A673 (cell line): ENCODE data around the gene TBC1D19. TPM values are rescaled to one million over a fixed set of nuclear protein-coding genes. Genes with fewer than 3 reads are reported as not detected.
A peak's percentile ranks its signal among the peaks of the same experiment; 100 is the strongest.
"Not testable (repeated sequence)": the region's sequence is repeated elsewhere in the genome, so short reads cannot be mapped to it uniquely, and the experiment has no call there.

ENCODE experiments used
- Bru-seq: library from RNA; stranded (reverse); fragments of 400-500 nt; gene quantifications from one replicate; lab custom pipeline; 2021; lab: Mats Ljungman, UMichigan
- BruChase-seq, 2 experiments: library from RNA; stranded (reverse); fragments of 400-500 nt; gene quantifications; one replicate each; lab custom pipeline; 2021; lab: Mats Ljungman, UMichigan
- BruUV-seq: library from RNA; stranded (reverse); fragments of 400-500 nt; replicated peaks from 2 replicates; lab custom pipeline; 2021; lab: Mats Ljungman, UMichigan
- CTCF ChIA-PET: fragments of 300-600 bp; sonication (Branson Sonifier 250); formaldehyde crosslinking; loops from one replicate; lab custom pipeline; 2022; ENCODE audit warnings: antibody characterized with exemption; lab: Charles Lee
- POLR2A ChIA-PET: fragments of 300-600 bp; sonication (Branson Sonifier 250); formaldehyde crosslinking; loops from one replicate; lab custom pipeline; 2022; ENCODE audit warnings: antibody characterized with exemption; ENCODE audit not compliant: low non-redundant PET; lab: Charles Lee
- DNase-seq: peaks from one replicate; pipeline ENCODE4 v3.0.0-alpha.2; 2015; ENCODE audit warnings: low spot score
- H3K27ac ChIP-seq: fragments of 200-600 bp; sonication (generic); 2 replicates; pipeline ENCODE4 v1.5.1; 2016; ENCODE audit warnings: mixed run types, low read depth, mild to moderate bottlenecking, mixed read lengths, antibody characterized with exemption, low read length; ENCODE audit not compliant: poor library complexity, severe bottlenecking
- H3K27me3 ChIP-seq: fragments of 200-600 bp; sonication (generic); replicated peaks from 2 replicates; pipeline ENCODE4 v1.6.1; 2017; ENCODE audit warnings: mixed run types, low read depth, mild to moderate bottlenecking, mixed read lengths, antibody characterized with exemption, low read length; ENCODE audit not compliant: insufficient read depth, poor library complexity
- H3K36me3 ChIP-seq: fragments of 200-600 bp; sonication (generic); 2 replicates; pipeline ENCODE4 v1.6.1; 2016; ENCODE audit warnings: mixed run types, mild to moderate bottlenecking, mixed read lengths, antibody characterized with exemption, low read length; ENCODE audit not compliant: insufficient read depth, poor library complexity, severe bottlenecking
- H3K4me1 ChIP-seq: fragments of 200-600 bp; sonication (generic); 2 replicates; pipeline ENCODE4 v1.6.1; 2017; ENCODE audit warnings: mixed run types, mild to moderate bottlenecking, mixed read lengths, antibody characterized with exemption, low read length; ENCODE audit not compliant: insufficient read depth, poor library complexity, severe bottlenecking
- H3K4me3 ChIP-seq: fragments of 200-600 bp; sonication (generic); 2 replicates; pipeline ENCODE4 v1.5.1; 2016; ENCODE audit warnings: low read depth, mixed run types, mild to moderate bottlenecking, mixed read lengths, low read length; ENCODE audit not compliant: poor library complexity, severe bottlenecking
- H3K9me3 ChIP-seq: fragments of 200-600 bp; sonication (generic); 2 replicates; pipeline ENCODE4 v1.6.1; 2016; ENCODE audit warnings: mixed run types, low read depth, mild to moderate bottlenecking, mixed read lengths, antibody characterized with exemption, low read length; ENCODE audit not compliant: poor library complexity, severe bottlenecking
- EZH2 ChIP-seq: fragments of 200-600 bp; sonication (generic); IDR thresholded peaks from 2 replicates; pipeline ENCODE4 v1.6.1; 2017; ENCODE audit warnings: borderline replicate concordance, low read depth, mild to moderate bottlenecking, mixed read lengths, antibody characterized with exemption, low read length; ENCODE audit not compliant: poor library complexity, severe bottlenecking
- intact Hi-C: fragments of 100-400 bp; cut with micrococcal nuclease; formaldehyde crosslinking; loops from one replicate; pipeline ENCODE4 v1.10.0; 2022; ENCODE audit not compliant: unreplicated experiment
- long read RNA-seq: library from polyadenylated mRNA; stranded (forward); transcript quantifications from one replicate; pipeline ENCODE4 v2.0.0, GENCODE V29; 2022
- total RNA-seq: library from RNA; stranded (reverse); gene quantifications from 2 replicates; pipeline ENCODE4 v1.2.3, GENCODE V29; 2021
- TF ChIP-seq, protein P1 (sequence below): fragments of 300-800, 200-600 bp; sonication (generic); conservative IDR thresholded peaks from 2 replicates; pipeline ENCODE4 v1.5.1; 2017; ENCODE audit warnings: low read depth, mild to moderate bottlenecking, antibody characterized with exemption, low read length, moderate library complexity, mixed read lengths

Gene TBC1D19, protein sequence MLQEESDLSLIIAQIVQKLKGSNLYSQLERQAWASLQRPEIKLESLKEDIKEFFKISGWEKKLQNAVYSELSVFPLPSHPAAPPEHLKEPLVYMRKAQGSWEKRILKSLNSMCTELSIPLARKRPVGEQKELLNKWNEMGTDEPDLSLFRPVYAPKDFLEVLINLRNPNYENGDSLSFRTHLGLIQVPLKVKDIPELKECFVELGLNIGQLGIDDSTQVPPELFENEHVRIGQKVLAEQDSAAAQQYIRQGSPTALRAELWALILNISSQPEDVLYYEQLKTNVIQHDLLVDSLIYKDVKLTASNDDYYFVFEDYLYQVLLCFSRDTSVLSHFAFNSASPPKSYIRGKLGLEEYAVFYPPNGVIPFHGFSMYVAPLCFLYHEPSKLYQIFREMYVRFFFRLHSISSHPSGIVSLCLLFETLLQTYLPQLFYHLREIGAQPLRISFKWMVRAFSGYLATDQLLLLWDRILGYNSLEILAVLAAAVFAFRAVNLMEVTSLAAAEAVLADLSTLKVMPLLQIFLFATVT
- 9.9 and 10.9 TPM in 2 replicates for total RNA-seq
- Bru-seq, nascent RNA: percentile 64 among the genes with signal in this experiment
- percentile 60 among the genes with signal in this experiment for BruChase-seq, experiment 1, labeled RNA remaining after a 2-hour chase
- percentile 49 among the genes with signal in this experiment for BruChase-seq, experiment 2, labeled RNA remaining after a 6-hour chase
- long read RNA-seq, transcript TBC1D19-201 (21 exons, 2,263 nt): major isoform, 20 of 39 reads
- long read RNA-seq, partial matches to known transcripts: 3 of 39 reads
- long read RNA-seq, other reads (novel, unspliced or antisense): 11 of 39 reads

DNA sequence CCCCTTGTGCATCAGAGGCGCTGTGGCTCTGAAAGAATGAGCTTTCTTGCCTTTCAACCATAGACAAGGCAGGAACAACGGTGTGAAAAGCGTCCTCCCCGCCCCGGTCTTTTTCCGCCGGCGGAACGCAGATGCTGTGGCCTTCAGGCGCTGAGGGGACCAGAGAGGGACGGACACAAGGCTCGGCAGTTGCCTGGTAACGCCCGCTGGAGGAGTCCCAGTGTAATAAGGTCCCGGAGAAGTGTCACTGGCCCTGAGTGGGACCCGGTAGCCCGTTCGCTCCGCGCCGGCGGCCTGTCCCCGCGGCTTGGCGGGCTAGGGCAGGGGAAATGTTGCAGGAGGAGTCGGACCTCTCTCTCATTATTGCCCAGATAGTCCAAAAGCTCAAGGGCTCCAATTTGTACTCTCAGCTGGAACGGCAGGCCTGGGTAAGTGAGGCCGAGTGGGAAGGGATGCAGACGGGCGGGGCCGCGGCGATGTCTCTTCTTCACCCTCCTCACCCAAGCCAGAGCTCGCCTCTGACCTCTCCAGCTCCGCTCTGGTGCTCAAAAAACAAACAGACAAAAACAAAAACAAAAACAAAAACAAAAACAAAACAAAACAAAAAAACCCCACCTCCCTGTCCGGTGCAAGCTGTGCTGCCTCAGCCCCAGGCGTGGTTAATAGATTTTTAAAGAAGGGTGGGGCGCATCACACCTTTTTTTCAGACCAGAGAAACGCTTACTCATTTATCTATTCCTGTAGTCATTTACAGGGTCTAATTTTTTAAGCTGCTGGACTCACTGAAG, at the start of gene TBC1D19:
Gene TBC1D19 (plus strand): TSS at position 220 of the 788 bp plus-strand sequence. CDS start 110 bp downstream, at position 330.
- TF ChIP-seq, protein P1, sequence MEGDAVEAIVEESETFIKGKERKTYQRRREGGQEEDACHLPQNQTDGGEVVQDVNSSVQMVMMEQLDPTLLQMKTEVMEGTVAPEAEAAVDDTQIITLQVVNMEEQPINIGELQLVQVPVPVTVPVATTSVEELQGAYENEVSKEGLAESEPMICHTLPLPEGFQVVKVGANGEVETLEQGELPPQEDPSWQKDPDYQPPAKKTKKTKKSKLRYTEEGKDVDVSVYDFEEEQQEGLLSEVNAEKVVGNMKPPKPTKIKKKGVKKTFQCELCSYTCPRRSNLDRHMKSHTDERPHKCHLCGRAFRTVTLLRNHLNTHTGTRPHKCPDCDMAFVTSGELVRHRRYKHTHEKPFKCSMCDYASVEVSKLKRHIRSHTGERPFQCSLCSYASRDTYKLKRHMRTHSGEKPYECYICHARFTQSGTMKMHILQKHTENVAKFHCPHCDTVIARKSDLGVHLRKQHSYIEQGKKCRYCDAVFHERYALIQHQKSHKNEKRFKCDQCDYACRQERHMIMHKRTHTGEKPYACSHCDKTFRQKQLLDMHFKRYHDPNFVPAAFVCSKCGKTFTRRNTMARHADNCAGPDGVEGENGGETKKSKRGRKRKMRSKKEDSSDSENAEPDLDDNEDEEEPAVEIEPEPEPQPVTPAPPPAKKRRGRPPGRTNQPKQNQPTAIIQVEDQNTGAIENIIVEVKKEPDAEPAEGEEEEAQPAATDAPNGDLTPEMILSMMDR: 0 out of 2 replicates have a peak, but pooled peaks have one; percentile 6
- no peak for TF ChIP-seq EZH2
- CTCF ChIA-PET: no interaction called here
- H3K9me3 ChIP-seq: no peaks in the 10 kb centered on the region
- peak within 1 kb of the TSS; percentile 97 for H3K4me3 ChIP-seq
- no peaks in the 10 kb centered on the region for H3K27me3 ChIP-seq
- H3K27ac ChIP-seq: peak within 1 kb of the TSS; percentile 49
- intact Hi-C loops: no loop called here
- DNase-seq: peak; percentile 95
- POLR2A ChIA-PET: no interaction called here
- H3K36me3 ChIP-seq: no peaks in the 10 kb centered on the region
- H3K4me1 ChIP-seq: peaks cover 4% of the 10 kb centered on the region
- BruUV-seq: TSS peak; percentile 77

DNA sequence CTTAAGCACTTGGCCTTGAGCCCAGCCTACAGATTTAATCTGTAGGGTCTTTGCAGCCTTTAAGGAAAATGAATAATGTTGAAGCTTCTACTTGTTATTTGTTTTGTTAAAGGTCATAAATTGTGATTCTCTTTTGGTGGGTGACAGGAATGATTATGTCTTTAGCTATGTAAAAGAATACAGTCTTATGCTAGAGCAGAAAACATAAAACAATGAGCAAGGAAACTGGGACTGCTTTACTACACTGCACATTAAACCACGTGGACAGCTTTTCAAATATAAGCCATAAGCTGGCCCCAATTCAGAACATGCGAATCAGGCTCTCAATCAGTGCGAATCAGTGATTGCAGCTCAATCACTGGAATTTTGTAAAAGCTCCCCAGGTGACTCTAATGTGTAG, 40.9 kb upstream of the TBC1D19 start:
- Histone ChIP-seq H3K9me3 (peaks cover 6% of the 10 kb centered on the region), H3K27ac (no peak overlapping the region), H3K4me3 (no peak overlapping the region), H3K27me3 (no peaks in the 10 kb centered on the region), H3K36me3 (no peaks in the 10 kb centered on the region), H3K4me1 (peaks cover 5% of the 10 kb centered on the region)
- intact Hi-C loops: no loop called here
- TF ChIP-seq EZH2: no peak
- TF ChIP-seq, protein P1: no peak
- ChIA-PET POLR2A (no interaction called here), CTCF (no interaction called here)
- BruUV-seq: no TSS peak
- peak; percentile 59 for DNase-seq

DNA sequence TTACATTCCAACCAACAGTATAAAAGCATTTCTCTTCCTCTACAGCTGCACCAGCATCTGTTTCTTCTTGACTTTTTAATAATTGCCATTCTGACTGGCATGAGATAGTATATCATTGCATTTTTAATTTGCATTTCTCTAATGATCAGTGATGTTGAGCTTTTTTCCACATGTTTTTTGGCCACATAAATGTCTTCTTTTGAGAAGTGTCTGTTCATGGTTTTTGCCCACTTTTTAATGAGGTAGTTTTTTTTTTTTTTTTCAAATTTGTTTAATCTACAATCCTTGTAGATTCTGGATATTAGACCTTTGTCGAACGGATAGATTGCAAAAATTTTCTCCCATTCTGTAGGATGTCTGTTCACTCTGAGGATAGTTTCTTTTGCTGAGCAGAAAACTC, 39.5 kb upstream of the TBC1D19 start:
- intact Hi-C loops: no loop called here
- Histone ChIP-seq H3K4me3 (no peak overlapping the region), H3K4me1 (peaks cover 5% of the 10 kb centered on the region), H3K27ac (no peak overlapping the region), H3K27me3 (no peaks in the 10 kb centered on the region), H3K9me3 (peaks cover 6% of the 10 kb centered on the region), H3K36me3 (no peaks in the 10 kb centered on the region)
- no peak for TF ChIP-seq EZH2
- TF ChIP-seq, protein P1: no peak
- CTCF ChIA-PET: no interaction called here
- DNase-seq: no peak
- POLR2A ChIA-PET: no interaction called here
- no TSS peak for BruUV-seq

DNA sequence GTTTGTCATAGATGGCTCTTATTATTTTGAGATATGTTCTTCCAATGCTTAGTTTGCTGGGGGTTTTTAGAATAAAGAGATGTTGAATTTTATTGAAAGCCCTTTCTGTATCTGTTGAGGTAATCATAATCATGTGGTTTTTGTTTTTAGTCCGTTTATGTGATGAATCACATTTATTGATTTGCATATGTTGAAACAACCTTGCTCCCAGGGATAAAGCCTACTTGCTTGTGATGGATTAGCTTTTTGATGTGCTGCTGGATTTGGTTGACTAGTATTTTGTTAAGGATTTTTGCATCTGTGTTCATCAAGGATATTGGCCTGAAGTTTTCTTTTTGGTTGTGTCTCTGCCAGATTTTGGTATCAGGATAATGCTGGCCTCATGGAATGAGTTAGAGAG, 35.5 kb upstream of the TBC1D19 start:
- H3K9me3 ChIP-seq, H3K4me3 ChIP-seq, H3K27me3 ChIP-seq, CTCF ChIA-PET, DNase-seq, H3K36me3 ChIP-seq, H3K27ac ChIP-seq, intact Hi-C loops, POLR2A ChIA-PET, H3K4me1 ChIP-seq, BruUV-seq: not testable (repeated sequence)
